GM18873 (cell line): ENCODE results near the gene IVD.
"Not testable (repeated sequence)": the region's sequence is repeated elsewhere in the genome, so short reads cannot be mapped to it uniquely, and the experiment has no call there.

Experiments
- ATAC-seq: cut with Tn5 transposase; IDR thresholded peaks from one replicate; pipeline ENCODE4 v1.9.1; 2021; ENCODE audit warnings: mild to moderate bottlenecking, moderate library complexity, moderate number of reproducible peaks; ENCODE audit not compliant: unreplicated experiment, low FRiP score

Gene IVD

GRCh38 chr15:40453941-40454340, 48.3 kb downstream of the IVD start:
- ATAC-seq = not testable (repeated sequence)

GRCh38 chr15:40454904-40455391, 49.4 kb downstream of the IVD start:
- ATAC-seq = no peak

- ATAC-seq = no peak
These were observed 50.7 kb downstream of the IVD start for GRCh38 chr15:40456299-40456712.

- ATAC-seq = no peak
These were observed 51.1 kb downstream of the IVD start for GRCh38 chr15:40456738-40457137.

- no peak for ATAC-seq
These were observed 53.1 kb downstream of the IVD start for GRCh38 chr15:40458495-40459371.

- no peak for ATAC-seq
These were observed 53.9 kb downstream of the IVD start for GRCh38 chr15:40459391-40460015.

- ATAC-seq = no peak
These were observed 54.8 kb downstream of the IVD start for GRCh38 chr15:40460404-40460803.

- ATAC-seq = no peak
These were observed 56.4 kb downstream of the IVD start for GRCh38 chr15:40461958-40462357.

- no peak for ATAC-seq
These were observed 57.7 kb downstream of the IVD start for GRCh38 chr15:40463279-40463678.

- ATAC-seq = no peak
These were observed 58.4 kb downstream of the IVD start for GRCh38 chr15:40463886-40464545.

GRCh38 chr15:40464595-40465185, 59.1 kb downstream of the IVD start:
- ATAC-seq = no peak

- no peak for ATAC-seq
These were observed 60.3 kb downstream of the IVD start for GRCh38 chr15:40465939-40466338.

- no peak for ATAC-seq
These were observed 61.0 kb downstream of the IVD start for GRCh38 chr15:40466426-40467260.

GRCh38 chr15:40467261-40467615, 61.6 kb downstream of the IVD start:
- ATAC-seq = no peak

- no peak for ATAC-seq
These were observed 63.3 kb downstream of the IVD start for GRCh38 chr15:40468898-40469331.

- no peak for ATAC-seq
These were observed 64.3 kb downstream of the IVD start for GRCh38 chr15:40469776-40470390.

- no peak for ATAC-seq
These were observed 65.0 kb downstream of the IVD start, which contains the start of gene CHST14 for GRCh38 chr15:40470423-40471104. TSS of gene CHST14 (plus strand) at chr15:40470984. CDS start at chr15:40471214, 230 bp downstream.
